CD14-positive monocyte (primary cell): ENCODE measurements around the gene SMIM7. TPM values are rescaled to one million over a fixed set of nuclear protein-coding genes. Genes with fewer than 3 reads are reported as not detected.

Source experiments
- DNase-seq, 3 donors: peaks; one replicate each; pipeline ENCODE4 v3.0.0-alpha.2; 2011 to 2022
- H2AFZ ChIP-seq: 2 replicates; pipeline ENCODE4 v1.6.0; 2012; ENCODE audit warnings: mild to moderate bottlenecking, low read depth, low read length, inconsistent platforms; ENCODE audit not compliant: insufficient read depth, poor library complexity, severe bottlenecking
- H3K27ac ChIP-seq, 2 donors: 1 replicate in 1 of 2; 2 replicates in 1 of 2; pipeline ENCODE4 v1.5.1; 2012 to 2013; ENCODE audit warnings: low read length in 2 of 2, control low read depth in 1 of 2, inconsistent platforms in 1 of 2, low read depth in 1 of 2, mild to moderate bottlenecking in 1 of 2
- H3K27me3 ChIP-seq, 2 donors: one replicate each; pipeline versions ENCODE4 v1.6.0 to v1.6.1; 2011 to 2013; ENCODE audit warnings: low read length in 2 of 2; ENCODE audit not compliant: control insufficient read depth in 2 of 2, insufficient read depth in 2 of 2
- H3K36me3 ChIP-seq, 2 donors: replicated peaks in 1 of 2; 1 replicate in 1 of 2; 2 replicates in 1 of 2; pipeline versions ENCODE4 v1.5.1 to v1.6.1; 2012 to 2013; ENCODE audit warnings: low read length in 2 of 2, control low read depth in 1 of 2, inconsistent platforms in 1 of 2, mild to moderate bottlenecking in 1 of 2; ENCODE audit not compliant: insufficient read depth in 2 of 2, control insufficient read depth in 1 of 2
- H3K4me1 ChIP-seq, 2 donors: 1 replicate in 1 of 2; 2 replicates in 1 of 2; pipeline versions ENCODE4 v1.5.1 to v1.6.1; 2012 to 2013; ENCODE audit warnings: low read length in 2 of 2, control low read depth in 1 of 2, inconsistent platforms in 1 of 2, mild to moderate bottlenecking in 1 of 2, moderate library complexity in 1 of 2; ENCODE audit not compliant: insufficient read depth in 2 of 2, control insufficient read depth in 1 of 2
- H3K4me2 ChIP-seq: replicated peaks from 2 replicates; pipeline ENCODE3; 2012; ENCODE audit warnings: low read length, moderate library complexity, mild to moderate bottlenecking; ENCODE audit not compliant: poor library complexity, severe bottlenecking; ENCODE audit errors: extremely low read depth
- H3K4me3 ChIP-seq, 3 experiments: fragments of 200-600 bp in 1 of 3; sonication (generic) in 1 of 3; replicated peaks in 1 of 3; 1 replicate in 2 of 3; 2 replicates in 1 of 3; pipeline ENCODE4 v1.5.1; 2011 to 2013; ENCODE audit warnings: low read length in 3 of 3, mild to moderate bottlenecking in 3 of 3, control low read depth in 2 of 3, low read depth in 2 of 3, inconsistent platforms in 1 of 3, moderate library complexity in 1 of 3
- H3K79me2 ChIP-seq: 2 replicates; pipeline ENCODE4 v1.6.0; 2012; ENCODE audit warnings: mild to moderate bottlenecking, control low read depth, inconsistent platforms, low read length, moderate library complexity; ENCODE audit not compliant: insufficient read depth
- H3K9ac ChIP-seq: 2 replicates; pipeline ENCODE4 v1.6.0; 2017; ENCODE audit warnings: low read length, mild to moderate bottlenecking; ENCODE audit not compliant: insufficient read depth, poor library complexity, severe bottlenecking
- H3K9me3 ChIP-seq, 2 donors: replicated peaks in 1 of 2; 1 replicate in 1 of 2; 2 replicates in 1 of 2; pipeline versions ENCODE4 v1.5.1 to v1.6.1; 2012 to 2013; ENCODE audit warnings: low read length in 2 of 2, control low read depth in 1 of 2; ENCODE audit not compliant: control insufficient read depth in 1 of 2, insufficient read depth in 1 of 2
- H4K20me1 ChIP-seq: 2 replicates; pipeline ENCODE4 v1.6.0; 2012; ENCODE audit warnings: mild to moderate bottlenecking, low read length, control low read depth, moderate library complexity; ENCODE audit not compliant: insufficient read depth
- H3K27ac Mint-ChIP-seq, 7 donors: one replicate each; pipeline ENCODE4 v1.8.0; 2020; ENCODE audit warnings: mild to moderate bottlenecking in 7 of 7, mixed read lengths in 7 of 7, moderate library complexity in 6 of 7, inconsistent platforms in 2 of 7
- H3K27me3 Mint-ChIP-seq, 3 donors: one replicate each; pipeline ENCODE4 v1.8.0; 2021 to 2022; ENCODE audit warnings: low read depth in 3 of 3, mild to moderate bottlenecking in 3 of 3, mixed read lengths in 3 of 3, moderate library complexity in 3 of 3, inconsistent platforms in 1 of 3
- H3K36me3 Mint-ChIP-seq, 2 donors: one replicate each; pipeline ENCODE4 v1.8.0; 2020; ENCODE audit warnings: mixed read lengths in 2 of 2, inconsistent platforms in 1 of 2, mild to moderate bottlenecking in 1 of 2
- H3K4me1 Mint-ChIP-seq: one replicate; pipeline ENCODE4 v1.8.0; 2020; ENCODE audit warnings: mild to moderate bottlenecking, mixed read lengths
- H3K4me3 Mint-ChIP-seq, 2 donors: one replicate each; pipeline ENCODE4 v1.8.0; 2020; ENCODE audit warnings: mild to moderate bottlenecking in 2 of 2, mixed read lengths in 2 of 2, moderate library complexity in 1 of 2
- H3K9me3 Mint-ChIP-seq, 7 donors: one replicate each; pipeline ENCODE4 v1.8.0; 2020 to 2022; ENCODE audit warnings: mixed read lengths in 7 of 7, mild to moderate bottlenecking in 6 of 7, moderate library complexity in 6 of 7, inconsistent platforms in 2 of 7
- WGBS: methylation state at CpG from one replicate; pipeline ENCODE4 v1.1.5; 2013; ENCODE audit warnings: missing lambda C conversion rate; ENCODE audit not compliant: insufficient coverage; 5-methylcytosine and 5-hydroxymethylcytosine counted together
- intact Hi-C, 2 donors: fragments of 100-400 bp; cut with micrococcal nuclease; formaldehyde crosslinking; loops; one replicate each; pipeline versions ENCODE4 v1.15.0 to v1.15.1; 2023
- polyA plus RNA-seq, 3 donors: library from polyadenylated mRNA; depleted of rRNA in 1 of 3; unstranded in 2 of 3; stranded (reverse) in 1 of 3; fragments of 300-500 nt in 2 of 3; fragments of >200 nt in 1 of 3; fragmentation: Illumina TruSeq in 2 of 3; gene quantifications; 1 replicate in 2 of 3; 2 replicates in 1 of 3; pipeline ENCODE4 v1.2.3, GENCODE V29; 2012 to 2021
- TF ChIP-seq, protein P1 (sequence below): fragments of 200-600 bp; IDR thresholded peaks from one replicate; pipeline ENCODE4 v1.8.0; 2022; ENCODE audit warnings: antibody characterized with exemption, mild to moderate bottlenecking

Gene SMIM7
- polyA plus RNA-seq, 3 donors, result 65.5 to 91.7 (median 86.7) TPM

DNA sequence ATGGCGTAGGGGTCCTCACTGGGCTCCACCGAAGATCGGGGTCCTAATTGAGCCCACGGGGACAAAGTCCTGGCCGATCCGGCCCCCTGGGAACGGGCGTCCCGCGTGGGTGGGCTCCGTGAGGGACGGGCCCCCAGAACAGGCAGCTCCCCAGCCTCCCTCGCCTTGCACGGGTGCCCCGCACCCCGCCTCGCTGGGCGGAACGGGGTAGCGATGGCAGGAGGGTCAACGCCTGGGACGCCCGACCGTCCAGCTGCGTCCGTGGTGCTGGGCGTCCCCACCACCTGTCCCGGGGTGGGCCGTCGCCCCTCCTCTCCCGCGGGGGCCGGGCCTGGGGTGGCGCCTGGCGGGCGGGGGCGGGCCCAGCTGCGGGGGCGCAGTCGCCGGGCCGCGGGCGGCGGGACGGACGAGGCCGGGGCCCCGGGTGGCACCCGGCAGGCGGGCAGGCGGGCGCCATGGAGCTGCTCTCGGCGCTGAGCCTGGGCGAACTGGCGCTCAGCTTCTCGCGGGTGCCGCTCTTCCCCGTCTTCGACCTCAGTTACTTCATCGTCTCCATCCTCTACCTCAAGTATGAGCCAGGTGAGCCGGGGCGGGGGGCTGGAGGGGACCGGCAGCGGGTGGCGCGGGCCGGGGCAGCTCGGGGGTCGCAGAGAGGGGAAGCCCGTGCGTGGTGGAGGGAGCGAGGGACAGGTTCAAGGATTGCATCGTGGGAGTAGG is 977 bp upstream of the SMIM7 start, which contains the start of gene TMEM38A:
TSS of gene TMEM38A (plus strand) at position 377 of the 717 bp plus-strand sequence. CDS start at position 456, 79 bp downstream.
- intact Hi-C loops, result loop anchor here (2.0 to 5.0 kb wide), 2 partner anchors 32 to 34 kb away; partner anchors contain the start of gene MED26 (in 2 of the 2)
- Mint-ChIP-seq H3K4me1 (peaks cover 54% of the 10 kb centered on the region), H3K36me3 (peaks cover 25 to 35% of the 10 kb centered on the region in 2 donors), H3K9me3 (peaks cover 0 to 5% (median 0%) of the 10 kb centered on the region in 7 donors), H3K27me3 (peaks cover 5 to 20% (median 17%) of the 10 kb centered on the region in 3 donors), H3K27ac (peak within 1 kb of the TSS; percentile 94 to 99 (median 98)), H3K4me3 (peak within 1 kb of the TSS; percentile 96 to 97)
- Histone ChIP-seq H2AFZ (peak within 1 kb of the TSS; percentile 95), H3K9ac (peak within 1 kb of the TSS; percentile 73), H3K4me2 (peak within 1 kb of the TSS; percentile 100), H3K36me3 (peaks cover 20 to 30% of the 10 kb centered on the region in 2 donors), H3K27ac (peak within 1 kb of the TSS; percentile 79 to 86), H3K4me3 (peak within 1 kb of the TSS; percentile 81 to 92 (median 90)), H3K9me3 (no peaks in the 10 kb centered on the region), H4K20me1 (peaks cover 38% of the 10 kb centered on the region), H3K79me2 (peaks cover 71% of the 10 kb centered on the region), H3K4me1 (peaks cover 37 to 59% of the 10 kb centered on the region in 2 donors), H3K27me3 (peaks cover 0 to 7% of the 10 kb centered on the region in 2 donors)
- WGBS, result under 1% methylated on average over 67 of the region's 76 CpGs
- TF ChIP-seq, protein P1, sequence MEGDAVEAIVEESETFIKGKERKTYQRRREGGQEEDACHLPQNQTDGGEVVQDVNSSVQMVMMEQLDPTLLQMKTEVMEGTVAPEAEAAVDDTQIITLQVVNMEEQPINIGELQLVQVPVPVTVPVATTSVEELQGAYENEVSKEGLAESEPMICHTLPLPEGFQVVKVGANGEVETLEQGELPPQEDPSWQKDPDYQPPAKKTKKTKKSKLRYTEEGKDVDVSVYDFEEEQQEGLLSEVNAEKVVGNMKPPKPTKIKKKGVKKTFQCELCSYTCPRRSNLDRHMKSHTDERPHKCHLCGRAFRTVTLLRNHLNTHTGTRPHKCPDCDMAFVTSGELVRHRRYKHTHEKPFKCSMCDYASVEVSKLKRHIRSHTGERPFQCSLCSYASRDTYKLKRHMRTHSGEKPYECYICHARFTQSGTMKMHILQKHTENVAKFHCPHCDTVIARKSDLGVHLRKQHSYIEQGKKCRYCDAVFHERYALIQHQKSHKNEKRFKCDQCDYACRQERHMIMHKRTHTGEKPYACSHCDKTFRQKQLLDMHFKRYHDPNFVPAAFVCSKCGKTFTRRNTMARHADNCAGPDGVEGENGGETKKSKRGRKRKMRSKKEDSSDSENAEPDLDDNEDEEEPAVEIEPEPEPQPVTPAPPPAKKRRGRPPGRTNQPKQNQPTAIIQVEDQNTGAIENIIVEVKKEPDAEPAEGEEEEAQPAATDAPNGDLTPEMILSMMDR, result no peak
- DNase-seq, result peak in 1 of 3 donors; percentile 22

DNA sequence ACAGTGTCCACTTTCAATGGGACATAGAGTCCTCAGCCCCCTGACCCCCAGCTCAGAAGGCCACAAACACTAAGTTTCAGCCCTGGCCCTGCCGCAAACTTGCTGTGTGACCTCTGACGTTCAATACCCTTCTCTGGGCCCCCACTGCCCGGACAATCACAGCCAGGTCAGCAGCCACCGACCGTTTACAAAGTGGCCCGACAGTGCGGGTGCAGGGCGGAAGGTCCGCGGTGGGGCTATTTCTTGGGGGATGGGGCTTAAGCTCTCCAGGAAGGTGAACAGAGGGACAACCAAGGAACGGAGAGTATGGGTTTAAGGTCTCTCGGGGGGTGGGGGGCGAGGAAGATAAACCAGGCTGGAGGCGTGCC is 496 bp downstream of the SMIM7 start:
- Histone ChIP-seq H3K27me3 (peaks cover 0 to 7% of the 10 kb centered on the region in 2 donors), H3K4me3 (peak overlapping the region; percentile 81 to 92 (median 90)), H4K20me1 (peaks cover 53% of the 10 kb centered on the region), H3K79me2 (peaks cover 78% of the 10 kb centered on the region), H2AFZ (peak overlapping the region; percentile 95), H3K4me1 (peaks cover 36 to 57% of the 10 kb centered on the region in 2 donors), H3K9ac (peak overlapping the region; percentile 73), H3K36me3 (peaks cover 32 to 44% of the 10 kb centered on the region in 2 donors), H3K9me3 (no peaks in the 10 kb centered on the region), H3K27ac (peak overlapping the region; percentile 79 to 86), H3K4me2 (peak overlapping the region; percentile 100)
- Mint-ChIP-seq H3K36me3 (peaks cover 38 to 45% of the 10 kb centered on the region in 2 donors), H3K27me3 (peaks cover 5 to 20% (median 15%) of the 10 kb centered on the region in 3 donors), H3K4me3 (peak overlapping the region; percentile 96 to 97), H3K9me3 (peaks cover 0 to 3% (median 0%) of the 10 kb centered on the region in 7 donors), H3K27ac (peak overlapping the region; percentile 94 to 99 (median 98)), H3K4me1 (peaks cover 49% of the 10 kb centered on the region)
- intact Hi-C loops, result no loop called here
- TF ChIP-seq, protein P1, result no peak
- WGBS, result 4% methylated on average over 14 of the region's 14 CpGs
- no peak for DNase-seq
